AG08395 (cell line): ENCODE data around the gene ESR1.

ENCODE experiments used
- DNase-seq: peaks from one replicate; pipeline ENCODE4 v3.0.0; 2012; ENCODE audit warnings: mixed read lengths, low spot score

ESR1 gene

GRCh38 chr6:152173957-152174356, 366.5 kb downstream of the ESR1 start:
- no peak for DNase-seq

- DNase-seq = no peak
These were observed 368.8 kb downstream of the ESR1 start for GRCh38 chr6:152176268-152176667.
